H1 (cell line): Measurements from ENCODE around the gene TMCC1. TPM values are rescaled to one million over a fixed set of nuclear protein-coding genes. Genes with fewer than 3 reads are reported as not detected.

Experiments used
- CTCF ChIA-PET: fragments of 300-600 bp; sonication (Branson Sonifier 250); formaldehyde crosslinking; loops from one replicate; lab custom pipeline; 2021; ENCODE audit not compliant: partially characterized antibody; lab: Charles Lee
- POLR2A ChIA-PET: fragments of 300-600 bp; sonication (Branson Sonifier 250); formaldehyde crosslinking; loops from one replicate; lab custom pipeline; 2021; ENCODE audit warnings: inconsistent platforms; ENCODE audit not compliant: partially characterized antibody; lab: Charles Lee
- DNase-seq, 2 experiments: peaks; one replicate each; pipeline versions ENCODE4 v3.0.0 to v3.0.0-alpha.2; 2010 to 2022; ENCODE audit warnings: low spot score in 2 of 2, low read depth in 1 of 2, mixed read lengths in 1 of 2
- FAIRE-seq: peaks from 2 replicates; lab custom pipeline; 2011; peaks lifted over from hg19 to GRCh38; lab: Jason Lieb, UNC
- H2AFZ ChIP-seq: 2 replicates; pipeline ENCODE4 v1.8.1; 2012; ENCODE audit warnings: low read length, inconsistent platforms
- H2AK5ac ChIP-seq: 2 replicates; pipeline ENCODE4 v1.6.1; 2013; ENCODE audit warnings: low read depth, low read length
- H2BK120ac ChIP-seq: replicated peaks from 2 replicates; pipeline ENCODE3; 2013; ENCODE audit warnings: low read depth, low read length, inconsistent platforms
- H2BK12ac ChIP-seq: 2 replicates; pipeline ENCODE4 v1.6.1; 2013; ENCODE audit warnings: low read depth, low read length
- H2BK15ac ChIP-seq: 2 replicates; pipeline ENCODE4 v1.6.1; 2013; ENCODE audit warnings: low read length
- H2BK20ac ChIP-seq: 2 replicates; pipeline ENCODE4 v1.6.1; 2013; ENCODE audit warnings: low read length
- H2BK5ac ChIP-seq: 2 replicates; pipeline ENCODE4 v1.6.1; 2013; ENCODE audit warnings: low read depth, low read length
- H3K14ac ChIP-seq: 2 replicates; pipeline ENCODE4 v1.6.1; 2013; ENCODE audit warnings: inconsistent platforms; ENCODE audit not compliant: insufficient read length
- H3K18ac ChIP-seq: 2 replicates; pipeline ENCODE4 v1.6.1; 2013; ENCODE audit warnings: low read length; ENCODE audit errors: extremely low read depth
- H3K23ac ChIP-seq: 2 replicates; pipeline ENCODE4 v1.6.1; 2013; ENCODE audit warnings: inconsistent platforms; ENCODE audit not compliant: insufficient read length
- H3K23me2 ChIP-seq: 2 replicates; pipeline ENCODE4 v1.6.1; 2013; ENCODE audit warnings: low read depth, low read length
- H3K27ac ChIP-seq: 2 replicates; pipeline ENCODE4 v1.6.1; 2011; ENCODE audit warnings: low read depth, low read length, inconsistent platforms
- H3K27me3 ChIP-seq, 4 experiments: replicated peaks in 1 of 4; 1 replicate in 1 of 4; 2 replicates in 3 of 4; pipeline versions ENCODE4 v1.6.1 to v1.8.1; 2011 to 2013; ENCODE audit warnings: low read length in 3 of 4, mild to moderate bottlenecking in 3 of 4, inconsistent platforms in 2 of 4, mixed read lengths in 2 of 4, moderate library complexity in 1 of 4; ENCODE audit not compliant: control insufficient read depth in 3 of 4, insufficient read depth in 3 of 4; ENCODE audit errors: extremely low read depth in 1 of 4
- H3K36me3 ChIP-seq, 4 experiments: 2 replicates each; pipeline versions ENCODE4 v1.6.1 to v1.8.1; 2011 to 2013; ENCODE audit warnings: mild to moderate bottlenecking in 4 of 4, low read length in 3 of 4, moderate library complexity in 2 of 4, control low read depth in 1 of 4, inconsistent platforms in 1 of 4; ENCODE audit not compliant: insufficient read depth in 4 of 4, control insufficient read depth in 2 of 4
- H3K4ac ChIP-seq: replicated peaks from 2 replicates; pipeline ENCODE3; 2013; ENCODE audit warnings: low read length, low read depth, mixed read lengths, inconsistent platforms; ENCODE audit not compliant: insufficient read length
- H3K4me1 ChIP-seq, 4 experiments: replicated peaks in 1 of 4; 1 replicate in 1 of 4; 2 replicates in 3 of 4; pipeline versions ENCODE4 v1.6.1 to v1.8.1; 2011 to 2013; ENCODE audit warnings: low read length in 3 of 4, inconsistent platforms in 2 of 4, mixed read lengths in 1 of 4; ENCODE audit not compliant: insufficient read depth in 4 of 4, control insufficient read depth in 3 of 4
- H3K4me2 ChIP-seq, 2 experiments: 2 replicates each; pipeline versions ENCODE4 v1.6.1 to v1.8.1; 2011 to 2013; ENCODE audit warnings: low read depth in 2 of 2, low read length in 2 of 2, control low read depth in 1 of 2, inconsistent platforms in 1 of 2, mild to moderate bottlenecking in 1 of 2; ENCODE audit not compliant: insufficient read depth in 1 of 2
- H3K4me3 ChIP-seq, 4 experiments: fragments of 200-600, 300-600 bp in 1 of 4; sonication (generic), shearing (Covaris generic), sonication (Bioruptor Twin) in 1 of 4; 2 replicates each; pipeline versions ENCODE4 v1.5.1 to v1.8.1; 2011 to 2016; ENCODE audit warnings: low read length in 4 of 4, low read depth in 3 of 4, control low read depth in 2 of 4, inconsistent platforms in 2 of 4, mild to moderate bottlenecking in 2 of 4, mixed read lengths in 1 of 4, moderate library complexity in 1 of 4; ENCODE audit not compliant: insufficient read depth in 2 of 4; ENCODE audit errors: extremely low read depth in 1 of 4
- H3K56ac ChIP-seq: replicated peaks from 2 replicates; pipeline ENCODE3; 2013; ENCODE audit warnings: low read depth, mild to moderate bottlenecking, mixed read lengths, low read length, inconsistent platforms; ENCODE audit not compliant: insufficient read length
- H3K79me1 ChIP-seq: 2 replicates; pipeline ENCODE4 v1.6.1; 2013; ENCODE audit warnings: low read depth, low read length, control low read depth
- H3K79me2 ChIP-seq, 2 experiments: 2 replicates each; pipeline versions ENCODE4 v1.6.1 to v1.8.1; 2012 to 2013; ENCODE audit warnings: low read length in 2 of 2, mild to moderate bottlenecking in 2 of 2, inconsistent platforms in 1 of 2; ENCODE audit not compliant: insufficient read depth in 2 of 2, control insufficient read depth in 1 of 2
- H3K9ac ChIP-seq, 4 experiments: replicated peaks in 1 of 4; 1 replicate in 1 of 4; 2 replicates in 3 of 4; pipeline versions ENCODE4 v1.6.1 to v1.8.1; 2011 to 2013; ENCODE audit warnings: low read depth in 3 of 4, low read length in 3 of 4, control low read depth in 2 of 4, mild to moderate bottlenecking in 2 of 4, moderate library complexity in 2 of 4, inconsistent platforms in 1 of 4; ENCODE audit errors: extremely low read depth in 1 of 4
- H3K9me3 ChIP-seq, 2 experiments: 2 replicates each; pipeline versions ENCODE4 v1.6.1 to v1.8.1; 2012 to 2013; ENCODE audit warnings: mild to moderate bottlenecking in 2 of 2, moderate library complexity in 2 of 2, control low read depth in 1 of 2, inconsistent platforms in 1 of 2, low read depth in 1 of 2, low read length in 1 of 2, mixed read lengths in 1 of 2; ENCODE audit not compliant: insufficient read depth in 2 of 2
- H4K20me1 ChIP-seq, 2 experiments: replicated peaks in 1 of 2; 2 replicates each; pipeline versions ENCODE3 to v1.8.1; 2011 to 2013; ENCODE audit warnings: inconsistent platforms in 2 of 2, low read length in 2 of 2, mild to moderate bottlenecking in 1 of 2; ENCODE audit not compliant: insufficient read depth in 2 of 2, control insufficient read depth in 1 of 2
- H4K5ac ChIP-seq: 2 replicates; pipeline ENCODE4 v1.6.1; 2013; ENCODE audit warnings: low read length, low read depth, mixed read lengths, inconsistent platforms; ENCODE audit not compliant: insufficient read length
- H4K8ac ChIP-seq: 2 replicates; pipeline ENCODE4 v1.8.0; 2013; ENCODE audit warnings: mild to moderate bottlenecking, moderate library complexity, low read length, inconsistent platforms; ENCODE audit not compliant: insufficient read depth; ENCODE audit errors: extremely low read depth
- H4K91ac ChIP-seq: replicated peaks from 2 replicates; pipeline ENCODE3; 2013; ENCODE audit warnings: low read length, mixed read lengths, inconsistent platforms; ENCODE audit not compliant: insufficient read length
- RFX5 ChIP-seq: IDR thresholded peaks from 2 replicates; pipeline ENCODE4 v1.6.1; 2011; ENCODE audit warnings: low read depth, low read length, improper control_type of control experiment, borderline replicate concordance
- SAP30 ChIP-seq: fragments of 300-600 bp; sonication (generic); IDR thresholded peaks from 2 replicates; pipeline ENCODE4 v1.7.1; 2012; ENCODE audit warnings: low read length, moderate library complexity, mild to moderate bottlenecking, inconsistent platforms; ENCODE audit not compliant: insufficient read depth, insufficient replicate concordance
- SP2 ChIP-seq: IDR thresholded peaks from 2 replicates; pipeline ENCODE4 v1.6.1; 2012; ENCODE audit warnings: mild to moderate bottlenecking, low read length, inconsistent platforms
- SUZ12 ChIP-seq: fragments of 200-600 bp; sonication (generic); IDR thresholded peaks from 2 replicates; pipeline ENCODE4 v1.6.1; 2012; ENCODE audit warnings: mild to moderate bottlenecking, inconsistent platforms, low read length, moderate library complexity, mixed read lengths
- TAF7 ChIP-seq: optimal IDR thresholded peaks from 2 replicates; pipeline ENCODE3; 2011; ENCODE audit warnings: low read depth, mild to moderate bottlenecking, inconsistent platforms, low read length, moderate library complexity, borderline replicate concordance
- WGBS, 2 experiments: shearing (Covaris generic) in 1 of 2; methylation state at CpG; one replicate each; pipeline versions ENCODE4 v1.1.6 to v1.1.7; 2013 to 2015; ENCODE audit warnings: low lambda C conversion rate in 2 of 2, mixed read lengths in 2 of 2, inconsistent platforms in 1 of 2, low coverage in 1 of 2, missing lambda C conversion rate in 1 of 2; ENCODE audit not compliant: insufficient replicate concordance in 2 of 2, insufficient coverage in 1 of 2, insufficient read length in 1 of 2; ENCODE audit errors: extremely low coverage in 1 of 2, missing lambda C conversion rate in 1 of 2; 5-methylcytosine and 5-hydroxymethylcytosine counted together
- polyA plus RNA-seq, 7 experiments: library from polyadenylated mRNA; depleted of rRNA in 3 of 7; stranded (reverse) in 5 of 7; unstranded in 2 of 7; fragments of >200 nt in 5 of 7; fragments of 200-250 nt in 2 of 7; gene quantifications; 1 replicate in 5 of 7; 2 replicates in 1 of 7; 4 replicates in 1 of 7; pipeline versions ENCODE4 v1.2.1 to v1.2.3, GENCODE V29; 2011 to 2013; ENCODE audit warnings: missing spikeins in 2 of 7, mixed read lengths in 2 of 7
- total RNA-seq: library from RNA; stranded (reverse); fragmentation: NEBNext Ultra II Directional; extraction: Animal tissue kit (Norgen Biotek cat#: 25700); gene quantifications from 2 replicates; pipeline ENCODE4 v1.2.1, GENCODE V29; 2021

The TMCC1 gene
- total and polyA plus RNA-seq, 2 of the 8 experiments (the other 6 are each of a cell fraction or from before 2014, with no cell fraction given) = 10.4 to 27.1 TPM

DNA sequence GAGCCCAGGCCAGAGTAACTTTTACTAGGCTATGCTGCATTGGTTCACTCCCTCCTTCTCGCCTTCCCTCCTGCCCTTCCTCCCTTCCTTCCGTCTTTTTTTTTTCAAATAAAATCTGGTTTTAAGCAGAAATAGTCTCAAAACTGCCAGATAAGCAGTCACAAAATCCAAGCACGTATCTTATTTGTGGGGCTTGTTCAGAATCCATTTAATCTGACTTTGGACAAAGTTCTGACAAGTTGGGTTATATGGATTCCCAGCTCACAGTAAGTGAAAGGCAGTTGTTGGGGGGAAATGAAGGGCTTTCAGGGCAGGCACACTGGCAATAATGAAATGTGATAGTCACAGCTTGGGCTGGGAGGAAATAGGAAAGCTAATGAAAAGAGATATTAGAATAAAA, 255.0 kb downstream of the TMCC1 start:
- ChIA-PET CTCF (interaction anchor here (0.7 to 1.4 kb wide), 6 partner anchors 10 to 304 kb away, joined by 3 to 10 read pairs (median 4); no protein-coding TSS in a partner anchor), POLR2A (interaction anchor here (1.1 kb wide), 1 partner anchor 10 kb away, joined by 3 read pairs; no protein-coding TSS in a partner anchor)
- no peak overlapping the region for H3K56ac ChIP-seq
- no peaks in the 10 kb centered on the region for H3K79me2 ChIP-seq
- no peak overlapping the region for H2AK5ac ChIP-seq
- no peaks in the 10 kb centered on the region for H3K23me2 ChIP-seq
- no peak overlapping the region for H3K4me3 ChIP-seq
- no peaks in the 10 kb centered on the region for H3K79me1 ChIP-seq
- DNase-seq = no peak
- no peak overlapping the region for H3K23ac ChIP-seq
- no peak overlapping the region for H2AFZ ChIP-seq
- no peaks in the 10 kb centered on the region; a peak in 1 of 7 replicates for H3K4me1 ChIP-seq
- H3K9ac ChIP-seq = no peak overlapping the region
- no peaks in the 10 kb centered on the region for H3K27me3 ChIP-seq
- no peak overlapping the region for H3K18ac ChIP-seq
- no peak overlapping the region for H4K5ac ChIP-seq
- H2BK15ac ChIP-seq = no peak overlapping the region
- FAIRE-seq = no peak
- WGBS, 2 experiments = 83% methylated on average over 3 of the region's 3 CpGs; no CpG with 5 or more reads in 1 of the 2 experiments
- no peak overlapping the region for H3K27ac ChIP-seq
- no peaks in the 10 kb centered on the region; a peak in 1 of 4 replicates for H3K9me3 ChIP-seq
- H3K14ac ChIP-seq = no peak overlapping the region
- no peak overlapping the region for H4K8ac ChIP-seq
- H2BK12ac ChIP-seq = no peak overlapping the region
- H2BK5ac ChIP-seq = no peak overlapping the region
- H3K4me2 ChIP-seq = no peak overlapping the region
- no peak overlapping the region for H3K4ac ChIP-seq
- H3K36me3 ChIP-seq = no peaks in the 10 kb centered on the region
- H2BK120ac ChIP-seq = no peak overlapping the region
- no peak overlapping the region for H2BK20ac ChIP-seq
- no peaks in the 10 kb centered on the region for H4K20me1 ChIP-seq
- no peak overlapping the region for H4K91ac ChIP-seq
- no peak for TF ChIP-seq SP2
- no peak for TF ChIP-seq SAP30
- no peak for TF ChIP-seq SUZ12
- TF ChIP-seq TAF7 = no peak
- no peak for TF ChIP-seq RFX5
